Measurements from ENCODE around the gene PRDM11. TPM values are rescaled to one million over a fixed set of nuclear protein-coding genes. Genes with fewer than 3 reads are reported as not detected.

PRDM11 gene
- total RNA-seq, 1 experiment from 2014 or later: 8.1 TPM

GRCh38 chr11:45161252-45162063 lies 15.0 kb downstream of the PRDM11 start:
- BruUV-seq (replicated peaks): no TSS peak
- peaks cover 3% of the 10 kb centered on the region for H3K36me3 Mint-ChIP-seq (ENCODE audit: insufficient read depth, unreplicated experiment)
- intact Hi-C loops (cut with micrococcal nuclease; ENCODE audit: unreplicated experiment): no loop called here
- H3K4me3 Mint-ChIP-seq (ENCODE audit: low read depth, unreplicated experiment): no peak overlapping the region
- H3K27me3 Mint-ChIP-seq (ENCODE audit: unreplicated experiment): no peaks in the 10 kb centered on the region
- CTCF ChIA-PET: no interaction called here
- DNase-seq: no peak
- TF ChIP-seq CTCF (IDR thresholded peaks at IDR 0.05; ENCODE audit: unreplicated experiment): no peak
- peaks cover 6% of the 10 kb centered on the region for H3K4me1 Mint-ChIP-seq (ENCODE audit: low read depth, unreplicated experiment)
- no peak overlapping the region for H3K27ac Mint-ChIP-seq (ENCODE audit: unreplicated experiment)
- no peaks in the 10 kb centered on the region for H3K9me3 Mint-ChIP-seq (ENCODE audit: low read depth, unreplicated experiment)

- BruUV-seq (replicated peaks): no TSS peak
- intact Hi-C loops (cut with micrococcal nuclease; ENCODE audit: unreplicated experiment): no loop called here
- no peak for DNase-seq
- Mint-ChIP-seq H3K36me3 (ENCODE audit: insufficient read depth, unreplicated experiment) (peaks cover under 1% of the 10 kb centered on the region), H3K27me3 (ENCODE audit: unreplicated experiment) (no peaks in the 10 kb centered on the region), H3K4me3 (ENCODE audit: low read depth, unreplicated experiment) (no peak overlapping the region), H3K4me1 (ENCODE audit: low read depth, unreplicated experiment) (peaks cover under 1% of the 10 kb centered on the region), H3K27ac (ENCODE audit: unreplicated experiment) (no peak overlapping the region), H3K9me3 (ENCODE audit: low read depth, unreplicated experiment) (no peaks in the 10 kb centered on the region)
- no peak for TF ChIP-seq CTCF (IDR thresholded peaks at IDR 0.05; ENCODE audit: unreplicated experiment)
- CTCF ChIA-PET: no interaction called here
Measured at GRCh38 chr11:45162064-45162375, 15.6 kb downstream of the PRDM11 start.

- intact Hi-C loops (cut with micrococcal nuclease; ENCODE audit: unreplicated experiment): no loop called here
- no peaks in the 10 kb centered on the region for H3K9me3 Mint-ChIP-seq (ENCODE audit: low read depth, unreplicated experiment)
- H3K27ac Mint-ChIP-seq (ENCODE audit: unreplicated experiment): no peak overlapping the region
- BruUV-seq (replicated peaks): no TSS peak
- no peaks in the 10 kb centered on the region for H3K27me3 Mint-ChIP-seq (ENCODE audit: unreplicated experiment)
- no peaks in the 10 kb centered on the region for H3K36me3 Mint-ChIP-seq (ENCODE audit: insufficient read depth, unreplicated experiment)
- CTCF ChIA-PET: interaction anchor here (0.6 kb wide), 1 partner anchor 10 kb away, joined by 4 read pairs; no protein-coding TSS in a partner anchor
- DNase-seq: no peak
- H3K4me3 Mint-ChIP-seq (ENCODE audit: low read depth, unreplicated experiment): no peak overlapping the region
- no peak for TF ChIP-seq CTCF (IDR thresholded peaks at IDR 0.05; ENCODE audit: unreplicated experiment)
- H3K4me1 Mint-ChIP-seq (ENCODE audit: low read depth, unreplicated experiment): no peaks in the 10 kb centered on the region
Measured at GRCh38 chr11:45162916-45163879, 16.8 kb downstream of the PRDM11 start.

- Mint-ChIP-seq H3K36me3 (ENCODE audit: insufficient read depth, unreplicated experiment) (no peaks in the 10 kb centered on the region), H3K4me1 (ENCODE audit: low read depth, unreplicated experiment) (no peaks in the 10 kb centered on the region), H3K27me3 (ENCODE audit: unreplicated experiment) (no peaks in the 10 kb centered on the region), H3K4me3 (ENCODE audit: low read depth, unreplicated experiment) (no peak overlapping the region), H3K9me3 (ENCODE audit: low read depth, unreplicated experiment) (no peaks in the 10 kb centered on the region), H3K27ac (ENCODE audit: unreplicated experiment) (no peak overlapping the region)
- TF ChIP-seq CTCF (IDR thresholded peaks at IDR 0.05; ENCODE audit: unreplicated experiment): no peak
- no TSS peak for BruUV-seq (replicated peaks)
- DNase-seq: no peak
- intact Hi-C loops (cut with micrococcal nuclease; ENCODE audit: unreplicated experiment): no loop called here
- CTCF ChIA-PET: no interaction called here
Measured at GRCh38 chr11:45163956-45164575, 17.6 kb downstream of the PRDM11 start.
